Fibroblast of skin of right biceps (primary cell): ENCODE results near the gene LRRC8B.
"Not testable (repeated sequence)": the region's sequence is repeated elsewhere in the genome, so short reads cannot be mapped to it uniquely, and the experiment has no call there.

Experiments used
- DNase-seq: peaks from one replicate; pipeline ENCODE4 v3.0.0-alpha.2; 2013

Gene LRRC8B

DNA sequence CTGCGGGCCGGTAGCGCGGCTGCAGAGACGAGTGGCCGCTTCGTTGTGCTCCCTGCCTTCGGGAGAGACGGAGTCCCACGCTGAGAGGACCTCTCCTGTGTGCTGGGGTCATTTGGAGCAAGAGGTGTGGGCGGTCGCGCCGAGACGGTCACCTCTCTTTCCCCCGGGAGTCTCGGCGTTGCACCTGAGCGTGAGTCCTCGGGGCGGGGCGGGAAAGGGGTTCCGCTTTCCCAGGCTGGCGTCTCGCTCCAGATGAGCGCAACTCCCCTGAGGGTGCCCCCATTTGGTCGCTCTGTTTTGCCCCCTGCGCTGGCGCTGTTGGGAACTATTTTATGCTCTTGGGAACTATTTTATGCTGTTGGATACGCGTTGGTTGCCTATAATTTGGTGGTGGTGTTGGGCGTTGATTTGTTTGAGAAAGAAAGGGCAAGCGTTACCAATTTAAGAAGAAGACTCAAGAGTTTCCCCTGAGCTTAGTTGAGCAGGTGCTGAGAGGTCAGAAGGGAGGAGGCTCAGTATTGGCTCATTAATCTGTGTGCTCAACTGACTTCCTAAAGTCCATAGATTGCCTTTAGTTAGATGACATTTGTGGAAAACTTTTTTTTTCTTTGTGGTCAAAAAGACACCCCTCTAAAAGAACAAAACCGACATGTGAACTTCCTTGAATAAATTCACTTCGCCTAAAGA lies 683 bp downstream of the LRRC8B start:
- peak; percentile 13 for DNase-seq

DNA sequence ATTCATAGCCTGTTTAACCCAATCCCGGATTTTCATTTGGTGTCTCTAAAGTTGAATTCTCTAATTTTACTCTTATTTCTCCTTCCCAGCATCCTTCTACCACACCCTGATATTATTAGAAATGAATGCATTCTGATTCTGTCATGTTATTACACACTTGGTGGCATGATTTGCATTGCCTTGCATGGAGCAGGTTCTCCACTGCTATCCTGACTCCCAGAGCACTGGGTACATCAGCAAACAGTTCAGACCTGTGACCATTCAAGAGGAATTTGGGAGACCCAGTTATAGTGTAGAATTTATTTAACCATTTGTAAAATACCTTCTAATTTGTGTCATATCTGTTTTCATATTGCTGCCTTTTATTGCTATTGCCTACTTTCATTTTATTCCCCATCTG lies 2.6 kb downstream of the LRRC8B start:
- DNase-seq: no peak

DNA sequence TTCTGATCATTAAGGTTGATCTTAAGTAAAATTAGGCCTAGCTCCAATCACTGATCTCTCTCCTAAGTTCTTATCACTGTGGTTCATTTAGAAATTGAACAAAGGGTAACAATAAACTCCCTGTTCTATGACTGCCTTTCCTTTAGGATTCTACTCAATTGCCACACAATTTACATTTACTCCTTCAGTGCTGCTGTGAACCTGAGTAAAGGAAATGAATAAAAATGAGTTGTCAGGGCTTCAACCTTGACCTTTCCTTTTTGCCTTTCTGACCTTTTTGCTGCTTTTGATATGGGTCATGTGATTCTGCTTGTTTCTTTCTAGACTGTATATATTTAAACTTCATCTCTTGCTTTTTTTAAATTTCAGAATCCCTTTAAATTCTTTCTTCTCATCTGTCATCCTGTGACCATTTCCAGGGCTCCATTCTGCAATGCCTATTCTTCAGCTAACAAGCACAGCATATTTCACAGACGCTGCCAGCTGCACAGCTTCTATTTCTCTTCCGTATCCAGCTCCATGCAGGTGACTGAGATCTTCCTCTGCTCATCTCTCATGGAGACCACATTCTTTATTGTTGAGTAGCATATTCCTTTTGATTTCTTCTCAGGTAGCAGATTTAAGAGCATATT lies 3.2 kb downstream of the LRRC8B start:
- no peak for DNase-seq

DNA sequence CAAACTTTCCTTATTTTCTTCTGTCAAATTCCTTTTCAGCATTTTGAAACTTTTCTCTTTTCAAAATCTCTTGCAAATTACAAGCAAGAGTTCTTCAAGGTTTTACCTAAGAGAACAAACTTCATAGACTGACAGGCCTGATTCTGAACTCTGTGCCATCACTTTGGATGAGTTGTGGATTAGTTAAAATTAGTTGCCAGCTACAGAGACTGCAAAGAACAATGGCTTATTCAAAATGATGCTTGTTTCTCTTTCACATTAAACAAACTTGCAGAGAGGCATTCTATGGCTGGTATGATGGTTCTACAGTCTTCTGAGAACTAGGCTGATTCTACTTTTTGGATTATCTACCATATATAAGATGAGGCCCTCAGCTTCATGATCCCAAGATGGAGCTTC lies 3.8 kb downstream of the LRRC8B start:
- DNase-seq: no peak

DNA sequence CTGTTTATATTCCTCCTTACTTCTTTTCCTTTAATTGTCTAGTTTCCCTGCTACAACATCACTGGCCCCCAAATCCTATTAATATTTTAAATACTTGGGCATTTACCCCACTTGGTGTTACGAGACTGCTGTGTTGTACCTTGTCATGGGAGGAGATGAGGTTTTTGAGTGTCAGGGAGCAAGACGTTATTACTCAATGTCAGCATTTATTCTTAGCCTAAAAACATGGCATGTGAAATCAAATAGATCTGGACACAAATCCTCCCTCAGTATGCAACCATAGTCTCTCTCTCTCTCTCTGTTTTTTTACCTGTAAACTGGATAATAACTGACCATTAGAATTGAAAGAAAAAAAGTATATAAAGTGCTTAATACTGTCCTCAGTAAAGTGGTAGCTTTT lies 4.6 kb downstream of the LRRC8B start:
- no peak for DNase-seq

DNA sequence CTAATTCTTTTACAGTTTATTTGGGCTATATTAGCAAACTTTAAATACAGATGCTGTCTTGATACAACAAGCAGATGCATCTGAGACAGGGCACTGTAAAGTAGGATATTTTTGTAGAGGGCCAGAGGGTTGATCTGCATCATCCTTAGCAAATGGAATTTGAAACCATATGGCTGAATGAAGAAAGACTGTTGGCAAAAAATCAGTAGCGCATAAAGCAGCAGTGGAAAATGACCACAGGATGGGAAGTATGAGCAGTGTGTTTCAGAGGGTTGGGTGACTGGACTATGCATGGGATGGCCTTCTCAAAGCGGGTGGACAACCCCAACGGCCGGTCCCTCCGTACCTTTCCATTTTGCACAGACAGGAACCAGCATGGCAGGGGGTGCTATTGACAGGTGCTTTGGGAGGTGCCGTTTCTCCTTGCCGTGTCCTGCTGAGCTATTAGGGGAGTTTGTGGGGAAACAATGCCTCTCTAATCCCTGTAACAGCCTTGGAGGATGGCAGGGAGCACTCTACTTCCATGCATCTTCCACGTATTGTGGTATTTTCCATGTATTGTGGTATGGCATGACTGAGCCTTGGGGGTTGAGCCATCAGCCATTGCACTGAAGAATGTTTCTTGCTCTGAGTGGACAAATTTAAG lies 5.9 kb downstream of the LRRC8B start:
- no peak for DNase-seq

DNA sequence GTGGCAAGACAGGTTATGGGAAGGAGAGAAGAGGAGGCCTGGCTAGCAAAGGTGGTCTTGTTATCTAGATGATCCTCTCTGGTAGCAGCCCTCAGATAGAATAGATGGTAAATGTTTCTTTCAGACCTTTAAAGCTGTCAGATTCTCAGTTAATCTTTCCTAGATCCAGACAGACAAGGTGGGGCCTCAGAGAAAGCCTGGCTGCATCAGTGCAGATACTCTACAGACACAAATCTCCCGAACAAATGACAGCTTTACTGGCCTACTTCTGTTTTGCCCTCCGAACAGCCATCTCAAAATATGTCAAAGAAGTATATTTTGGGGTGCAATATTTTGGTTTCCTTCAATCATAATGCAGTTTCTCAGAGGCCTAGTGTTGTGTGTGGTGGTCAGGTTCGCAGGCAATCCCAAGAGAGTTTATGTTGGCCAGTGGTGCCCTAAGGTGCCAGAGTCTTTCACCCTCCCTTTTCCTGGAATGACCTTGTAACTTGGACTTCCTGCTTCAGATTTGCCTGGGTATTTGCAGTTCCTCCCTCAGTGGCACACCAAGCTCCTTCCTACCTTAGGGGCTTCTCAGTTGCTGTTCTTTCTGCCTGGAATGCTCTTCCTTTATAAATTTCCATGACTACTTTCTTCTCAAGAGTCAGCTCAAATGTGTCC lies 7.0 kb downstream of the LRRC8B start:
- no peak for DNase-seq

DNA sequence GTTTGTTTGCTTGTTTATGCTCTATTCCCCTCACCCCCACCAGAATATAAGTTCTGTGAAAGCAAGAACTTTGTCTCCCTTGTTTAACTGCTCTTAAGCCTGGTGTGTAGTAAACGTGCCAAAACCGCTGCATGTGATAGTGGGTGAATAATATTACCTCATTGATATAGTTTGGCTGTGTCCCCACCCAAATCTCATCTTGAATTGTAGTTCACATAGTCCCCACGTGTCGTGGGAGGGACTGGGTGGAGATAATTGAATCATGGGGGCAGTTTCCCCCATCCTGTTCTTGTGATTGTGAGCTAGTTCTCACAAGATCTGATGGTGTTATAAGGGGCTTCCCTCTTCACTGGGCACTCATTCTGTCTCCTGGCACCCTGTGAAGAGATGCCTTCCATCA lies 7.6 kb downstream of the LRRC8B start:
- DNase-seq: no peak

DNA sequence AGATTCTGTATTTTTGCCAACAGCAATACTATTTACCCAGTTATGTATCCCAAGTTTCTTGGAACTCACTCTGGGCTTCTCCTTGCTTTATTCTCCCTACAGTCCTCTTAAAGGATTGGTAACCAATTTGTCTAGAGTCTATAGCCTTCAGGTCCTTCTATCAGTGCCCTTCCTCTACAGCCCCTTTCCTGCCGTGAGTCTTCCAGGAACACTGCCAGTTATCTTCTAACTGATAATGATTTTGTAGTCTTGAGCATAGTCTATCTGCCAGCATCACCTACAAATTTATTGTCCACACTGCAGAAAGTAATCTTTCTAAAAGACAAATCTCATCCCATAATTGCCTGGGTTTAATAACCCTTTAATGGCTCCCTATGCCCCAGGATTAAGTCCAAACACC lies 8.2 kb downstream of the LRRC8B start:
- no peak for DNase-seq

DNA sequence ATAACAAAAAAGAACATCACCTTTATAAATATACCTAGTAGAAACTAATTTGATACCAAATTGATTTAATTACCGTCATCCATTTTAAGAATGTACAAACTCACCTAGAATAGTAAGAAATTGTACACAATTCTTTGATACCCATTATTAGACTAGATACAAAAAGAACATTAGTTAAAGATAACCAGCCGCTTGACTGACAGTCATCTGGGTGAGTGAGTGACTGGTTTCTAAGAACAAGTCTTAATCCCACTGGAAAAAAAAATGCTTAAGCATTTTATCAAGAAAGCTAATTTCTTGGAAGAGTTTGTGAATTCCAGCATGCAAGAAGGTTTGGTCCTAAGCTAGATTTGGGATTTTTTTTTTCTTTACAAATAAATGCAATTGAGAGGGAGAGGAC lies 10.9 kb downstream of the LRRC8B start:
- DNase-seq: no peak

DNA sequence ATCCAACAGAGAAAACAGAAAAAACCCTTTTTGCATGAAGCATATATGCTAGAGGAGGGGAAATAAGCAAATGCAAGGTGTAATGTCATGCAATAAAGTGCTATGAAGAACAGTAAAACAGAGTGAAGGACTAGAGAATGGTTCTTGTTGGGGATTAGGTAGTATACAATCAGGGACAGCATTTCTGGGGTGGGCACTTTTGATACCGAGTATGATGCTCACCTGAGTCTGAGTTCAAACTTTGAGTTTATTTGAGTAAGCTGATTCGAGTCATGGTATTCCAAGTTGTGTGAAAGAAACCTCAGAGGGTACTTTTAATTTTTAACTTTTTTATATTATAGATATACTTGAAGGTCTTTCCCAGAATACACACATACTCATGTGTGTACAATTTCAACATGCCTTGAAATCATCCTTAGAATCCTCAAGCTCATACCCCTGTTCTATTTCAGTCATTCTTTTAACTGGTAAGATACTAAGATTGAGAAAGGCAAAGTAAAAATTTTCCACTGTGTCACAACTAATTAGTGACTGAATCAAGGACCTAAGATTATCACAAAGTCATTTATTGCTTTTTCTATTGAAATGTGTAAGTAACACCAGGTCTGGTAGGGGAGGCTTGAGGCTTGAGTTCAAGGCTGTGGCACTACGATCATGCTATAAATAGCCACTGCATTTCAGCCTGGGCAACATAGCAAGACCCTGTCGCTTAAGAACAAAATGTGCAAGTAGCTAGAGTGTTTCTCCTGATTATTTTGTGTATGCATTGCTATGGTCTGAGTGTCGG lies 12.1 kb downstream of the LRRC8B start:
- DNase-seq: no peak

DNA sequence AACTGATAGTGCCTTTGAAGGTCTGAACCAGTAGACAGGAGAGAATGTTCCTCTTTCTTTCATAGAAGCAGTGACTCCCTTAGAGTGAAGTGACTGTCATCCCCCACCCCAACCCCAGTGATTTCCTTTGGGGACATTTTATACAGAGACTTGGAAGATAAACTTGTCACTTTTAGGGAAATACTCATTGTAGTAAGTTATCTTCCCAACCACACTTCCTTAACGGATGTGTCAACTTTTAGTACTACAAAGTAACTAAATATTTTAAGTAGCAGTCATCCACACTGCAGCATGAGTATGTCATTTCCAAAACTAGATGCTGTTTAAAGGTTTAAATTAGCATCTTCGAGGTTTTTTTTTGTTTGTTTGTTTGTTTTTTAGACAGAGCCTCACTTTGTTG lies 13.7 kb downstream of the LRRC8B start:
- peak; percentile 18 for DNase-seq

DNA sequence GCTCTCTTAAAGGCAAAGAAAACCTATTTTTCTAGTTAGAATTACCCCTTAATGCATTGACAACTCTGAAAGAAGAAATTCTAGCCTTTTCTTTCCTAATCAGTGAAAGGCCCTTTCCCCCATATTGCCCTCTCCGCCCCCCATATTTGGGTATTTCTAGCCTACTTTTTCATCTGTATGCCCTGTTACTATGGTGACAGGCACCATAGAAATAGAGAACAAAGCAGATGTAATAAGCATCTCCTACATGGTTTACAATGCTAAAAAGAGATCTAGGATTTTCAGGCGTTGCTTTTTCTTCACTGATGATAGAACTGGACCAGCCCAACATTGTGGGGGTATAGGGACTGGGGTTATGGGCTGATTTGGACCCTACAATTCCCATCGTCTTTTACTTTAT lies 14.5 kb downstream of the LRRC8B start:
- no peak for DNase-seq

DNA sequence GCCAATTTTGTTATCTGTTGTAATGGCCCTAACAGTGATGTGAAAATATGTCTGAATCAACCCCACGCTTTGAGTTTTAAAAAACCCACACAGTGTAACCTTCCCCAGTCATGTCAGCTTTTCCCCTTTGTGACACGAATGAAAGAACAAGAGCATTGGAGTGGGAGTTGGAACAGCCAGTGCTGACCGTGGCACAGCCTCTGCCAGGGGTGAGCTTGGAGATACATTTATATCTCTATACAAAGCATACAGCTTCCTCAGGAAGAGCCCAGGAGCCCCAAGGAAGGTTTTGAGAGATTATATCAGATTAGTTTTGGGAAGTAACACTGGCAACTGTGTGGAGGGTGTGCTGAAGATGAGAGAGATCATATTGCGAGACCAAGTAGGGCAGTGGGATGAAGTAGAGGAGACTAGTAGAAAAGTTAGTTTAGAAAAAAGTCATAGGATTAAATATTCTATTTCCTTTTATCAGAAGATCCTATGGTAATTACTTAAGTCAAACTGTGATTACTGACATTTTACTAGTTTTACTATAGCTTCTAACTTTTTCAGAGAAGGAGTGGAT lies 15.9 kb downstream of the LRRC8B start:
- no peak for DNase-seq

DNA sequence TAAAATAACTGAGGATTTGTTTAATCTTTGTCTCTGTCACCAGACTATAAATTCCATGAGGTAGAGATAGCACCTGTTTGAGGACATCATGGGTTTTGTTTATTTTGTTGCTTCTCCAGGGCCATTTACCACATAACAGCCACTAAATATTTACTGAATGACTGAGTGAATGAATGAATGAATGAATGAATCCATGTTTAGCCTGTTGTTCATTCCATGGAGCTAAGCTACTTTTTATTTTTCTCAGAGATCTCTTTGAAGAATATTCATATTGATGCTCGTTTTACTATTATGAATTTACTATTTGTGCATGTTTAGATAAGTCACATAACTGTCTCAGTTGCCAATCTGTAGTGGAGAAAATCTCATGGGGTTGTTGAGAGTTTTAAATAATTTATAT lies 17.7 kb downstream of the LRRC8B start:
- DNase-seq: no peak

DNA sequence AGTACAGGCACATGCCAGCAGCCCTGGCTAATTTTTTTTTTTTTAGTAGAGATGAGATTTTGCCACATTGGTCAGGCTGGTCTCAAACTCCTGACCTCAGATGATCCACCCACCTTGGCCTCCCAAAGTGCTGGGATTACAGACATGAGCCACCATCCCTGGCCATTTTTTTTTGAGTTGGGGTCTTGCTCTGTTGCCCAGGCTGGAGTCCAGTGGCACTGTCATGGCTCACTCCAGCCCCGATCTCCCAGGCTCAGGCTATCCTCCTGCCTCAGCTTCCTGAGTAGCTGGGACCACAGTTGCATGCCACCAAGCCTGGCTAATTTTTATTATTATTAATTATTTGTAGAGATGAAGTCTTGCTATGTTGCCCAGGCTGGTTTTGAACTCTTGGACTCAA lies 19.0 kb downstream of the LRRC8B start:
- not testable (repeated sequence) for DNase-seq

DNA sequence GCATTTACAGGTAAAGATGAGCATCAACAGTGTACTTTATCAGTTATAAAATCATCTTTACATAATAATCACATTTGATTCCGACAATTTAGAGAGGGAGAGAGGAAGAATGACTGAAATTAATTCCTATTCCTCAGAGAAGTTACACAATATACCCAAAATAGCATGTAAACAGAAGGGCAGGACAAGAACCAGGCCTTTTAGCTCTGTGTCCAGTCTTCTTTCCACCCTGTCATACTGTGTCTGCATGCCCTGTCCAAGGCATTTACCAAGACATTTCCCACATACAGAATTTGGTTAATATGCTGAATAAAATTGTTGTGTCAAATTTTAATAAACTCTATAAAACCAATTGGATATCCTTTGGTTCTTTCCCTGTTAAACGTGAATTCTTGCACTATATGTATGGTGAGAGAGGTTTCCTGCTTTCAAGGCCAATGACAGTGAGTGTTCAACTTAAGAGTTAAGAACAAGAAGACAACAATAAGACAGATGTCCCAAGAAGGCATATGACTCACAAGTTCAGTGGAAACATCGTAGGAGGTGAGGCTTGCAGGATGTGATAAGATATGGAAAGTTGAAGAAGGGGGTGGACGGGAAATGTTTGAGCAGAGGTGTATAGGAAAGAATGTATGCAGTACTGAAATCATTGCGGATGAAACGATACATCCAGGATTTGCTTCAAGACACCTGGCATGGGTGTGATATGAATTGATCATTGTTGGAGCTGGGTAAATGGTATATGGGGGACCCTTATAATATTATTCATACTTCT lies 20.8 kb downstream of the LRRC8B start:
- DNase-seq: peak; percentile 28

DNA sequence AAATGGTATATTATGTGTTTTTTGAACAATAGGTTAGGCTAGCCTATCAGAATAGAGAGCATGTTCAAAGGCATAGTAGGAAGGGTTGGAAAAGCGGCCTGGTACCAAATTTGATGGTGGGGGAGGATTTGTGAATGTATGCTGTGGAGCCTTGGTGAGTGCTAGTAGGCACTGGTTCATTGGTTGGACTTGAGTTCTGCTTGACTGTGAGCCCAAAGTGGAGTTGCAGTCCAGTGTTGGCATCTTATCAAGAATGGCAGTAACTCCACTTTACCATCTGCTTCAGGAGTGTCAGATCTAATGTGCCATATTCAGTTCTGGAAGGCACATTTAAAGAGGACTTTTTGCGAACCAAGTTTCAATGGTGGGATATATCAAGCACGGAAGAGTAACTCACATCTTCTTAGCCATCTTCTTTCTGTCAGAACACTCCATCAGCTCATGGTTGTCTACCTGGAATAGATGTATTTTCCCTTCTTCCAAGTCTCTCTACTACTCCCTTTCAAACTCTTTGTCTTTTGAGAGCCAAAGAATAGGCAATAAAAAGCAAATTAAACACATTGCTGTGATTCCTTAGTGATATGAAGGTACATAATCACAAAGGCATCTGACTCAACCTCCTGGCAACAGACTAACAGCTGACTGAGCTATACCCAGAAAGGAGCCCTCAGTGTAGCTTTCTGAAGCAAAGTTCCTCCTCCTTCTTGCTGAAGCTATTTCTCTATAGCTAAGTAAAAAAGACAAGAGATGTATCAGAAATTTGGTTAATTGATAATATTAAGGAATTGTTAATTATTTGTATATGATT lies 21.7 kb downstream of the LRRC8B start:
- peak; percentile 44 for DNase-seq

DNA sequence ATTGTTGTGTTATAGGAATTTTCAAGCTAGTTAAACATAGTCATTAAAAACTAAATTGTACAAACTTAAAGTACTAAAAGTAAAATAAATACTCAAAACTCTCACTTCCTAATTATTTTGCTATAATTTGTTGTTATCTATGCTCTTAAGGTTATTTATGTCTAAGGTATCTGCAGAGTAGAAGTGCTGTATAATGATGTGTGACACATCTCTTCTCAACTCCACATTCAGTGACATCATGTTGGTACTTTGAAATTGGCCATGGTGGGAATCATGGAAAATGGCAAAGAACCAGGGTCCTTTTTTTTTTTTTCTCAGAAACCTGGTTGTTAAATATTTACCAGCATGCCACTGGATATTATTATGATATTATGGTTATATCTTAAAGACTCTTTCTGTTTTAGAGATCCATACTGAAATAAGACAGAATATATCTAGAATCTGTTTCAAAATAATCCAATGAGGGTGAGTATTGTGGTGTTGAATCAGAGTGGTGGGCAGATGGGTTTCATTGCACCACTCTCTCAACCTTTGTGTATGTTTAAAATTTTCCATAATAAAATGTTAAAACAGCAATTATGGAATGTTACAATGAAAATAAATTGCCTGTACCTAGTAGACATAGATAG lies 22.4 kb downstream of the LRRC8B start:
- DNase-seq: no peak

DNA sequence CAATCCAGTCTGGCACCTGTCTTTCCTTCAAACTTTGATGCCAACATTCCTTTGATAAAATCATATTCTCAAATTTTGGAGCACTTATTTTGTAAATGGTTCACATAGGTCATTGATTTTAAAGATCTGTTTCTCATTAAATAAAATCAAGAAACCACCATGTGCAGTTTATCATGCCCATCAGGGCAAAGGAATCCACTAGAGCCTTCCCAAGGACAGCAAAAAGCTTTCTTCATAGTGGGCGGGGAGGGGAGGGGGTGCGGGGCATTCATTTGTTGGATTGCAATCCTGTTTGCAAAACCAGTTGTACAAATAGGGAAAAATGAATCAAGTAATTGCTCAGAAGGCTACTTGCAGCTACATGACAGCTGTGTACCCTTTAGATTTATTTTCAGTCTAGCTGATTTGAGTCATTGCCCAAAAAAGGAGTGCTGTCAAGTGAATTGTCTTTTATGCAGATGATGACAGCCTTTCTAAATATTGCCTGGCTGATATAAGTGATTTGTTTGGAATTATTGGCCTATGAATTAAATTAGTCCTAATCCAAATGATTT lies 23.0 kb downstream of the LRRC8B start:
- DNase-seq: peak; percentile 80
